NCI-H1930 (cell line): ENCODE data around the gene CP.

Experiments used
- DNase-seq, 2 experiments: peaks; one replicate each; lab custom pipeline; 2025; lab: John Stamatoyannopoulos, UW

Gene CP

GRCh38 chr3:149122721-149123578, 98.7 kb downstream of the CP start:
- no peak for DNase-seq
